DMS153 (cell line): ENCODE results near the gene MBP.

Experiments used
- DNase-seq: peaks from one replicate; lab custom pipeline; 2025; lab: John Stamatoyannopoulos, UW

The MBP gene

DNA sequence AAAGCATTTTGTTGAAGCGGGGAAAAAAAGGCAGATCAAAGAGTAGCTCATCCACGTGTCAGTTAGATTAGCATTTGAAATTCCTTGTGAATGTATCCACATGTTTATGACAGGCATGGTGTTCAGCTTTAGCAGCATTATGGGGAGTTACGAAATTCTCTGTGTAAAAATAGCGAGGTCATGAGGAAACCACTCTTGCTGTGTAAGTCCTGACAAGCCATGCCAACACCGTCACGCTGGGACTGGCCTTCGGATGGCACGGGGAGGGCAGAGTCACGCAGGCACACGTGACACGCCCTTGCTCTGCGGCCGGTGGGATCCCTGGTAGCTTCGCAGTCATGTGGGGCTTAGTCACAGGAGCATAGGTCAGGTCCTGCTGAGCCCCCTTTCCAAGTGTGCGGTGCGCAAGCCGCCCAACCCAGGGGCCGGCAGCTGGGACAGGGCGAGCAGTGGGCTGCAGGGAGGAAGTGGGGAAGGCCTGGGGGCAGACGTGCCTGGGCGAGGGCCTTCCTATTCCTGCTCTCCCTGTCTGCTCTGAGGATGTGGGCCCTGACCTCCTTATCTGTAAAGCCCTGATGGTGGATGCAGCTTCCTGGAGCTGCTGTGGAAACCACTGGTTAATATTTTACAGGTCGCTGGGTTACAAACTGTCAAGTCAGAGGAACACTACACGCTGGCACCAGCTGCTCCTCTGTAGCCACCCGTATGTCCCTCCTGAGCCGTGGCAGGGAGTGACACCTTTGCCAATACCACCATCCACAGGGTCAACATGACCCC lies 18.0 kb downstream of the MBP start:
- DNase-seq = no peak

- no peak for DNase-seq
Measured at GRCh38 chr18:77114152-77114414, 18.5 kb downstream of the MBP start.

- no peak for DNase-seq
Measured at GRCh38 chr18:77113361-77114151, 19.0 kb downstream of the MBP start.

GRCh38 chr18:77112747-77113092 lies 19.9 kb downstream of the MBP start:
- no peak for DNase-seq

GRCh38 chr18:77111951-77112746 lies 20.4 kb downstream of the MBP start:
- no peak for DNase-seq

GRCh38 chr18:77111449-77111848 lies 21.1 kb downstream of the MBP start:
- DNase-seq = no peak

DNA sequence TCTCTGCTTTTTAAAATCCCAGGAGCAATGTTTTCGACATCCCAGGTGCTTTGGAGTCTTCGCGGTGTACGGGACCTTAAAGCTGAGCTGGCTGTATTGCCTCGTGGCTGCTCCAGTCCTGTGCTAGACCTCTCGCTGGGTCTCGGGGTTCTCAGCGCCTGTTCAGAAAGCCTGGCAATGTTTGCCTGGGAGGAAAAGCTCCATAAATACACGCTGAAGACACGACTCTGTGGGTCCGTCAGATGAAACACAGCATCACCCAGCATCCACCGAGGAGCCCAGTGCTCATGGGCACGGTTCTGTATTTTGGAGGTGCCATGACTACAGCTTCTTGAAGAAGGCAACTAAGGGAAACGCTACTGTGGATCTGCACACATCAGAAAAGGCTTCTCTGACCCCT lies 21.6 kb downstream of the MBP start:
- DNase-seq = no peak

DNA sequence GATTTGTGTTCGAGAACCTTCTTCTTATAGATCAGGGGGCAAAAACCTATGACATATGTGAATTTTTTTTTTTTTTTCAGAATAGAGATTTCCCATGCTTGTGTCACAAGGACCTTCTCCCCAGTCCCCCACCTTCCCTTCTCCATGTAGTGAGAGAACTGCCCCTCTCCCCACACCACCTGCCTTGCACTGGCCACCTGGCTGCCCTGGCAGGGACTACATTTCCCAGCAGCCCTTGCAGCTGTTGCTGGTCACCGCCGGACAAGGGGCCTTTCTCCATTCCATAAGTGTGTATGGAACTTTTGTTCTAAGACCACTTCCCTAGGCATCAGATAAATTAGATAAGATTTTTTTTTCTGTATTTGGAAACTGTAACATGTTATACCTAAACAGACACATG lies 22.2 kb downstream of the MBP start:
- DNase-seq = no peak

- DNase-seq = no peak
Measured at GRCh38 chr18:77109648-77110019, 22.9 kb downstream of the MBP start.

DNA sequence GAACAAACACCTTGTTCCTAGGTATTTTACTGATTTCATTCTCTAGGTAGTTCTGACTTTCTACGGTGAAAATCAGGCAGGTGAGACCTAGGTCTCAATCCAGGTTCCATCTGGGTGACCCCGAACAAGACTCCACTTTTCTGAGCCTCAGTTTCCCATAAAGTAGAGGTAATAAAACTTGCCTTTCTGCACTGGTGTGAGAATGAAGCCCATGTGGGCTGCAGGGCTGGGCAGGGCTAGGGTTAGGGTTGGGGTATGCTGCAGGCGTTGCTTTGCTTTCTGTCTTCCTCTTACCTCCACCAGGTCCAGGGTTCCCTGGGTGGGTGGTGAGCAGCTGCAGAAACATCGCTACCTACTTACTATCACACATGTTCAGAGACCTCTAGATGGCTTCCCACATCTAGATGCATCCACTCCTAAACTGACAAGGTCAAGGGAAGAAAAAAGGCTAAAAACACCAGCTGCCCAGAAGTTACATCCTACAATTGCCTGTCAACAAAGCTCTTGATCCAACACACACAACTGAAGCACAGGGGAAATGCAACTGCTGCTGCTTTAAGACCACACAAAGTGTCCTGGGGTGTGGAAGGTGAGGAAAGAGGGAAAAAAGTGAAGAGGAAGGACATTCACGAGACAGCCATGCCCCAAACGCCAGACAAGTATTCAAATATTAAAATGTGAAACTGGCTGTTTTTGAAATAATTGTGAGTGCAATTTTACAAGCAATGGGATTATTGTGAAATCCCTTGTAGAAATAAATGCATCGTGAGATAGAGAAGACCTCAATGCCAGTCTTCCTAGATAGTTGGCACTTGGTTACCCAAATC lies 23.5 kb downstream of the MBP start:
- no peak for DNase-seq

DNA sequence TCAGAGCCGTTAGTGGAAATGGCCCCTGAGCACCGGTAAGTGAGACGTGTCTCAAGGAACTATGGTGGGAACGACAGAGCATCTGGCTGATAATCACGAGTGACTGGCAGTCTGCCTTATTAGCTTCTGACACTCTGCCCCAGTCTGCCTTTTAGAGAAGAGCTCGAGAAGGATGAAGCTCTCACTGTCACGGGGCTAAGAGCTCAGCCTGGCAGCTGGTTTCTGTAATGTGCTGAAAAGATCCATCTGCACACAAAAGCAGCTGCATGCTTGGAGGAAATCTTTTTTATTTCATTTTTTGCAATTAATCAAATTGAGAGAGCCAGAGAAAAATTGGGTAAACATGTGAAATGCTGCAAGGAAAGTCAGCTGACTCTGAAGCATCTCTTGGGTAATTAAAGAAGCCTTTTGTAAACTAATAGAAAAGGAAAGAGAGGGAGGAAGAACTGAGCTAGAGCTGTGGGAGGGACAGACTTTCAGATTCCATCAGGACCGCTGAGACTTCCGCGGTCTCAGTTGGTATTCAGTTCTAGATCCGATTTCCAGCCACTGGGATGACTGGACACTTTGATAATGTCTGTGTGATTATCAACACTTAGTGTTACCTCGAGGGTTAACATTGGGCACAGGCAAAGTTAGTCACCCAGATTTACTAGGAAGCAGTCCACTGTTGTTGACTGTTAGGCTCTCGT lies 24.4 kb downstream of the MBP start:
- DNase-seq = no peak

DNA sequence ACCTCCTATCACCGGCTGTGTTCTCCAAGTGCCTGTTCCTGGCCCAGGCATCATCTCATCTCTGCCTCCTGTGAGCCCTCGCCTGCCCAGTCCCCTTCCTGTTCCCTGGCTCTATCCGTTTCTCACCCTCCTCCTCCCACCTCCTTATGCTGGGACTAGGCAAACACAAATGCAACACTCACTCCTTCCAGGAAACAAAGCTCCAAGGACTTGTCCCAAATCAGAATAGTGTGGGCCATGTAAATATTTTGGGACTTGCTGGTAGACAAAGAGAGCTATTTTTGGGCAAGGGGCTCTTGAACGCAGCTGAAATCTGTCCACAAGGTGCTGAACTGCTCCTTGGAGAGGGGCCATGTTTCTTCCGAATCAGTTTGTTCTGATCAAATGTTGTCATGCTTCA lies 25.3 kb downstream of the MBP start:
- no peak for DNase-seq

DNA sequence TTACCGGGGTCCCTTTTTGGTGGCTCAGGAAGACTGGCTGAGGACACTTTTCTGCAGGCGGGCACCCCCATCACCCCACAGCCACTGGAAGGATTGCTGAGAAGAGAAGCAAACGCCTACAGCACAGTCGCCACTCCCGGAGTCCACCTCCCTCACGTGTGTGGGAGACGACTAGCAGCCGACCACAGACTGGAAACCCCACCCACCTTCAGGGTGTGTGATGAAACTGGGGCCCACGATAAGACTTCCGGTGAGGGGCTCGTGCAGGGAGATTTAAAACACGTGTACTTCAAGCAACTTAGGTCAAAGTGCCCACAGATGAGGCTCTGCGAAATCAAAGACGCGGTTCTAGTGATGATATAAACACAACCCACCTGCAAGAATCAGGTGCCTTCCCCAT lies 26.3 kb downstream of the MBP start:
- no peak for DNase-seq

GRCh38 chr18:77105680-77106079 lies 26.9 kb downstream of the MBP start:
- DNase-seq = no peak

DNA sequence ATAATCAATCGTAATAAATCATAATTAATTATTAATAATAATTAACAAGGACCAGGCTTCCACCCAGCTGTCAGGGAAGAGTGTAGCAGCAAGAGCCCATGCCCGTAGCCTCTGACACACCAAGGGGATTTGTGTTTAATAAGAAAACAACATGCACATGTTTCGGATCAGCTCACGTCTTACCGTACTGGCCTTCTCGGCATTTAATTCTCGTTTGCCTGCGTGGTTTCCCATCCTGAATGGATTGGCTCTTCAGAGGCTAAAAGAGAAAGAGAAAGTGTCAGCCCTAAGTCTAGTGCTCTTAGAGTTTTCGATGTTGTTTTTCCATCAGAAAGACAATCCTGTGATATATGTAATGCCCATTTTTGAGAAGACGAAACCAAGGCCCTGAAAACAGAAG lies 27.6 kb downstream of the MBP start:
- no peak for DNase-seq

DNA sequence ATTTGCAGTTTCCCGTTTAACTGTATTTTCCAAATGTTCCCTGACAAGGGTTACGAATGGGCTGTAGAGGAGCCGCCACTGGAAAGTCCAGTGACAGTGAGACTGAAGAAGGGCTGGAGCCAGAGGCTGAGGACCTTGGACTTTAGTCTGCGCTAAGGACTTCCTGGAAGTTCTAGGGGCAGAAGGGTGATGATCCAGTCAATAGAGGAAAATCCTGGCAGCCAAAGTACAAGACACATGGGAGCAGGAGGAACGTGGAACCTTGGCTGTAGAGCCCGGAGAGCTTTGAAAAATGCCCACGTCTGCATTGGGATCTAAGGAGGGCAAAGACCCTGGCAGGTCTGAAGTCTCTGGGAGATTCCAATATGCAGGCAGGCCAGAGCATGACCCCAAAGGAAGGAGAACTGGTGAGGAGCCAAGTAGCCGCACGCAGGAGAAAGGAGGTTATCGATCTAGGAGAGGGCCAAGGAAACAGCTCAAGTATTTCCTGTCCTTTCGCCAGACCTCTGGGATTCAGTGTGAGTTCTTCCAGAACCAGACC lies 28.5 kb downstream of the MBP start:
- DNase-seq = no peak

- DNase-seq = no peak
Measured at GRCh38 chr18:77103187-77103850, 29.3 kb downstream of the MBP start.

- DNase-seq = no peak
Measured at GRCh38 chr18:77102259-77103040, 30.1 kb downstream of the MBP start.

DNA sequence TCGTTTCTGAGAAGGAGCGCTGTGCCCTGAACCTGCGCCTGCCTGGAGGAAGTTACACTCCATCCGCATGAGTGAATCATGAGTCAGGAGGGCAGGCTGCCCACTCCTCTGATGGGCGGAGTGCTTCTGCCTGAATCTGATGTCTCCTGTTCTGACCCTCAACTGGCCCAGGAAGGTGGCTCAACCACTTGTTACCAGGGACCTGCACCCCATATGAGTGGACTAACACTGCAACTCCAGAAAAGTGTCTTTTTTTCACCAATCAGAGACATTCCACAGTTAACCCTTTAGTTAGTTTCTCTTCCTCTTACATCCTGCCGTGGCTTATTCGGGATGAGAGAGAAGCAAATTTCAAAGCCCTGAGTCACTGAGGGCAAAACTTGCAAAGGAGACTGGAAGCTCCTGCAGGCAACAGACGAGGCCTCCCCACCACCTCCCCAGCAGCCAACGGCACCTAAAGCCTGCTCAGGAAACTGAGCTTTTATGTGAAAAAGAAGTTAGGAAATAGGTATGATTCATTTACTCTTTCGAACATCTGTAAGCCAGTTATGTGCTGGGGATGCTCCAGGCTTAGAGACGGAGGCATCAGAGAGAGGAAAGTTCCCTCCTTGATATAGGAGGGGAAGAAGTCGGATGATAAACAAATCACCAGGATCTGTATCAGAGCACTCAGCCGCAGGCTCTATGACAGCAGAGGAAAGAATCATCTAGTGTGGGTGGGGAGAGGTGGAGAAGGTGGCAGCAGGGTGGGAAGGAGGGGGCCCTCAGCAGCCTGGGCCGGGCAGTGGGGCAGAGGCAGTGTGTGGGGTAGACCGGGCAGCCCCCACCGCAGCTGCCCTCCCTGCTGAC lies 30.9 kb downstream of the MBP start:
- DNase-seq = no peak
